ENCODE measurements around the gene DPP9. TPM values are rescaled to one million over a fixed set of nuclear protein-coding genes. Genes with fewer than 3 reads are reported as not detected.

The DPP9 gene
- total RNA-seq, 4 donors from 2014 or later = 76.7 to 125 (median 86.6) TPM

DNA sequence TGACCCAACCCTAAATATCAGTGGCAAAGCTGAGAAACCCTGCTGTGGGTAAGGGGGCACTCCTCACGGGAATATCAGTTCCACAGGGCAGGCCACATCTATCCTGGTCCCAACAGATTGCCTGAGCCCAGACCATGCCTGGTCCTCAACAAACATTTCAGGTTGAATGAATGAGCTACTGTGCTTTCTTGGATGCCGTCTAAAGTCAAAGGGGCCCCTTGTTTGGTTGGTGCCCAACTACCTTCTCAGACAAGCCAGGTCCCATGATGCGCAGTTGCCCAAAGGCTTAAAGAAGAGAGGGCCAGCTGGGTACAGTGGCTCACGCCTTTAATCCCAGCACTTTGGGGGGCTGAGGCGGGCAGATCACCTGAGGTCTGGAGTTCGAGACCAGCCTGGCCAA, 2.4 kb downstream of the DPP9 start:
- DNase-seq (ENCODE audit: low spot score in 2 of 2) = no peak
- 82 to 87% methylated on average over 6 of the region's 6 CpGs for WGBS, 2 donors
- intact Hi-C loops (cut with DNase I; ENCODE audit: low total_unique reads) = no loop called here
- no peak overlapping the region for H3K4me3 ChIP-seq (ENCODE audit: low read depth, poor library complexity, severe bottlenecking)
- no peak for TF ChIP-seq POLR2A (IDR thresholded peaks at IDR 0.05)
- TF ChIP-seq, protein P1, sequence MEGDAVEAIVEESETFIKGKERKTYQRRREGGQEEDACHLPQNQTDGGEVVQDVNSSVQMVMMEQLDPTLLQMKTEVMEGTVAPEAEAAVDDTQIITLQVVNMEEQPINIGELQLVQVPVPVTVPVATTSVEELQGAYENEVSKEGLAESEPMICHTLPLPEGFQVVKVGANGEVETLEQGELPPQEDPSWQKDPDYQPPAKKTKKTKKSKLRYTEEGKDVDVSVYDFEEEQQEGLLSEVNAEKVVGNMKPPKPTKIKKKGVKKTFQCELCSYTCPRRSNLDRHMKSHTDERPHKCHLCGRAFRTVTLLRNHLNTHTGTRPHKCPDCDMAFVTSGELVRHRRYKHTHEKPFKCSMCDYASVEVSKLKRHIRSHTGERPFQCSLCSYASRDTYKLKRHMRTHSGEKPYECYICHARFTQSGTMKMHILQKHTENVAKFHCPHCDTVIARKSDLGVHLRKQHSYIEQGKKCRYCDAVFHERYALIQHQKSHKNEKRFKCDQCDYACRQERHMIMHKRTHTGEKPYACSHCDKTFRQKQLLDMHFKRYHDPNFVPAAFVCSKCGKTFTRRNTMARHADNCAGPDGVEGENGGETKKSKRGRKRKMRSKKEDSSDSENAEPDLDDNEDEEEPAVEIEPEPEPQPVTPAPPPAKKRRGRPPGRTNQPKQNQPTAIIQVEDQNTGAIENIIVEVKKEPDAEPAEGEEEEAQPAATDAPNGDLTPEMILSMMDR (IDR thresholded peaks at IDR 0.05) = no peak

DNA sequence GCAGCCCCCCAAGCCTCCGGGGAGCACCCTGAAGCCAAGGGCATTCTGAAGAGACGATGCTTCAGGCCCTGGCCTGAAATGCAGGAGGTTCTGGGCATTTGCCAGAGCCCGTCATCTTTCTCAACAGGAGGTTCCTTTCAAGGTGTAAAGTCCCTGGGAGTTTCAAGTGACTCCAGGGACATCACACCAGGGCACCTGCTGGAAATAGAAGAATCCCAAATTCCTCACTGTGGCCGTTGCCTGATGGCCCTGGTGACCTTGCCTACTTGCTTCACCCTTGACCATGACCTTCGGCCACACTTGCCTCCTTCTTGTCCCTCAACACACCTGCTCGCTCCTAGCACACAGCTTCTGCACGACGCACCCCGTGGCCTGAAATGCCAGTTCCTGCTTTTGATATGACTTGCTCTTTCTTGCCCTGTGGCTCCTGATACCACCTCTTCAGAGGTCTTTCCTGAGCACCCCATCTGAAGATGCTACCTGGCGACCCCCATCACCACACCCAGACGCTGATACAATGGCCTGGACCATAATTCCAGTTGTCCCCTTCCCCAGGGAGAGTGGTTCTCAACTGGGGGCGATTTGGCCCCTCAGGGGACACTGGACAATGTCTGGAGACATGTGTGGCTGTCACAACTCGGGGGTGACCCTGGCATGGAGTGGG, 3.5 kb downstream of the DPP9 start:
- WGBS, 2 donors = 74 to 75% methylated on average over 12 of the region's 13 CpGs
- no peak for DNase-seq (ENCODE audit: low spot score in 2 of 2)
- intact Hi-C loops (cut with DNase I; ENCODE audit: low total_unique reads) = no loop called here
- TF ChIP-seq, protein P1 (IDR thresholded peaks at IDR 0.05) = no peak
- TF ChIP-seq POLR2A (IDR thresholded peaks at IDR 0.05) = no peak
- H3K4me3 ChIP-seq (ENCODE audit: low read depth, poor library complexity, severe bottlenecking) = no peak overlapping the region

DNA sequence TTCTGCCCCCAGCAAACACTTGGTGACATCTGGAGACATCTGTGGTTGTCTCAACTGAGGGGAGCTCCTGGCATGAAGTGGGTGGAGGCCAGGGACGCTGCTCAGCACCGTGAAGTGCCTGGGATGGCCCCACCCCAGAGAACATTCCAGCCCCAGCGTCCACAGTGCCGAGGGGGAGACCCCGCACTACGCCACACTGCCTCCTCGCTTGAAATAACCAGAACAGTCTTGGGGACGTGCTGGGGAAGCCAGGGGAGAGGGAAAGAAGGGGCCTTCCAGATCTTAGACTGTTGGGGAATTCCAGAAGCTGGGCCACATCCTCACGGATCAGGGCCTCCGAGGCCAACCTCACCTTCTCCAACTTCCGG, 4.2 kb downstream of the DPP9 start:
- intact Hi-C loops (cut with DNase I; ENCODE audit: low total_unique reads) = no loop called here
- no peak overlapping the region for H3K4me3 ChIP-seq (ENCODE audit: low read depth, poor library complexity, severe bottlenecking)
- no peak for DNase-seq (ENCODE audit: low spot score in 2 of 2)
- no peak for TF ChIP-seq POLR2A (IDR thresholded peaks at IDR 0.05)
- TF ChIP-seq, protein P1 (IDR thresholded peaks at IDR 0.05) = no peak
- WGBS, 2 donors = 71 to 84% methylated on average over 11 of the region's 11 CpGs

DNA sequence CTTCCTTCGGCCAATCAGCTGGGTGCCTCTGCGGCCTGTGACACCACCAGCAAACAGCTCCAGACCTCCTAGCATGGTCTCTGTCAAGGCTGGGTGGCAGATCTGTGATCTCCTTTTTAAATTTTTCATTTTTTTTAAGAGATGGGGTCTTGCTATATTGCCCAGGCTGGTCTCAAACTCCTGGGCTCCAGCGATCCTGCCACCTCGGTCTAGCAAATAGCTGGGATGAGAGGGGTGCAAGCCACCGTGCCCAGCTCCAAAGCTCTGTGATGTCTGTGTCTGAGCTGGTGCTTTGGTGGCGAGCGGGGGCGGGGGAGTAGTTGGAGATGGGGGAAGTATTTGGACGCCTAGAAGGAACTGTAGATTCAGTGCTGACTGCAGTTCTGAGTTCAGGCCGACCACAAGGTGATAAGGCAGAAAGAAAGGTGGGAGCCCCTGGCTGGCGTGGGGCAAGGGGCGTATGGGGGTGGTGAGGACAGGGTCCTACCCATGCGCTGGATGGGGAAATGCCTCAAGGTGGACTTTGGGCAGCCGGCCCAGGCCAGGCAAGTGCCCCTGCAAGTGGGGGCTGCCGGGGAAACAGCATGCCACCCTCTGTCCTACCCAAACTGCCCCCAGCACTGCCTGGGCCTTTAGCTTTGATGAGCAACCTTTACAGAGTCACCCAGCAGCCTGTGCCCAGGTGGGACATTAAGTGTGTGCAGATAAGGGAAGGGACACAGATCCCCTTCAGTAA, 5.5 kb downstream of the DPP9 start:
- TF ChIP-seq, protein P1 (IDR thresholded peaks at IDR 0.05) = no peak
- no peak for TF ChIP-seq POLR2A (IDR thresholded peaks at IDR 0.05)
- intact Hi-C loops (cut with DNase I; ENCODE audit: low total_unique reads) = no loop called here
- no peak for DNase-seq (ENCODE audit: low spot score in 2 of 2)
- whole genome bisulfite sequencing, 2 donors = 90 to 96% methylated on average over 15 of the region's 15 CpGs
- H3K4me3 ChIP-seq (ENCODE audit: low read depth, poor library complexity, severe bottlenecking) = no peak overlapping the region

DNA sequence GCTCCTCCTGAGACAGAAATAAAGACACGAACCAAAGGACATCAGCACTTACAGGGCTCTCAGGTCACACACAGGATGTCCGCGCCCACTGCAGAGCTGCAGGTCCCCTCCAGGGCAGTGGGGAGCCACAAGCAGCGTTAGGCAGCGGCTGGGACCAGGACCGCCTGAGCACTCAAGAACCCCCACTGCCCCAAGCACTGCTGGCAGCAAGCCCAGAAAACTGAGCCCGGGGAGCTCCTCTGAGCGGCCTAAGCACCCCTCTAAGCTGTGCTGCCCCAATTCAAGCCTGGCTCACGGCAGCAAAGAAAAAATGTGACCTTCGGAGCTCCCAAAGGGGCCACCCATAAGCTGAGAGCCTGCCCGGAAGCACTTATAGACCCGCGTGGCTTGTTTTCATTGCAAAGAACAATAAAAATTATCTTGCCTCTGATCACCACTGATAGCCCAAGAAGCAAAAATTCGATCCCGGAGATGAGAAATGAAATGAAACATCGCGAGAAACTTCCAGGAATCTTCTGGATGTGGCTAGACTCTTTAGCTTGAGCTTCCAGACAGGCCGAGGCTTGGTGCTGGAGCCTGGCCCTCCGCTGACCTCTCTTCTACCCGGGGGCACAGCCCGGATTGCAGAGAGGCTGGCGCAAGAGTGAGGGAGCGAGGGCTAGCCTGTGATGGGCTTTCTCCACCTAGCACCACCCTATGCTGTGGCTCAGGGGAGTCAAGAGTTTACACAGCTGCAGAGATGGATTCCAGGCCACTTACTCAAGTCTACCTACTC, 6.3 kb downstream of the DPP9 start:
- intact Hi-C loops (cut with DNase I; ENCODE audit: low total_unique reads) = no loop called here

More for the DNA sequence above, 6.3 kb downstream of the DPP9 start:
- no peak for DNase-seq (ENCODE audit: low spot score in 2 of 2)
- TF ChIP-seq POLR2A (IDR thresholded peaks at IDR 0.05) = no peak
- TF ChIP-seq, protein P1 (IDR thresholded peaks at IDR 0.05) = no peak
- WGBS, 2 donors = 68 to 74% methylated on average over 18 to 23 of the region's 23 CpGs
- no peak overlapping the region for H3K4me3 ChIP-seq (ENCODE audit: low read depth, poor library complexity, severe bottlenecking)

Measured in lower leg skin (tissue), 4 donors.